Tibial nerve (tissue), 4 donors: ENCODE measurements around the gene DOC2B.

Source experiments
- EP300 ChIP-seq, 2 donors: sonication (generic); formaldehyde crosslinking; IDR thresholded peaks; one replicate each; pipeline ENCODE4 v1.6.1; 2017; ENCODE audit warnings: antibody characterized with exemption in 2 of 2, mild to moderate bottlenecking in 1 of 2
- POLR2A ChIP-seq, 2 donors: fragments of 450-650 bp; IDR thresholded peaks; one replicate each; pipeline ENCODE4 v1.6.1; 2017; ENCODE audit warnings: antibody characterized with exemption in 2 of 2, mild to moderate bottlenecking in 2 of 2, moderate library complexity in 2 of 2
- TF ChIP-seq, protein P1 (sequence below), 5 experiments: fragments of 200-600 bp in 3 of 5; fragments of 450-650 bp in 2 of 5; sonication (generic) in 3 of 5; IDR thresholded peaks; one replicate each; pipeline ENCODE4 v1.5.1; 2016 to 2019; ENCODE audit warnings: antibody characterized with exemption in 5 of 5, mild to moderate bottlenecking in 3 of 5, moderate library complexity in 2 of 5

DNA sequence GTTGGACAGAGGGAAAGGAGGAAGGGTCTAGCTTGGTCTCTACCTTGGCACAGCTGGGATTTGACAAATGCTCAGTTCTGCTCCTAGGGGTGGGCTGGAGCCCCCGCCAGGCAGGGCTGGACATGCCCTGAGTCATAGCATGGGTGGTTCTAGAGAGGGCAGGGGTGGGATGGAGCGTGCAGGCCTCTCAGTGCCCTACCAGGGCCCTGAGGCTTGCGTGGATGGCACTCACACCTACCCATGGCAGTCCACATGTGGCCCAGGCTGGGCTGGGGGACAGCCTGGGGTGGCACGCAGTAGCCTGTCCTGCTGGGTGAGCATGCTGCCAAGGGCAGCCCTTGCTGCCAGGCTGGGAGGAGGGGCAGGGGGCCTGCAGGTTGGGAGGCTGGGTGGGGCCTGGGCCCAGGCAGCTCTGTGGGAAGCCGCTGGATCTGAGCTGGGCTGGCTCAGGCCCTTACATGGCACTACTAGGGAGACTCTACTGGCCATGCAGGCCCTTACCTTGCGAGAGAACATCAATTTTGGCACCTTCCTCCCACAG, 11.2 kb downstream of the DOC2B start:
- TF ChIP-seq, protein P1, sequence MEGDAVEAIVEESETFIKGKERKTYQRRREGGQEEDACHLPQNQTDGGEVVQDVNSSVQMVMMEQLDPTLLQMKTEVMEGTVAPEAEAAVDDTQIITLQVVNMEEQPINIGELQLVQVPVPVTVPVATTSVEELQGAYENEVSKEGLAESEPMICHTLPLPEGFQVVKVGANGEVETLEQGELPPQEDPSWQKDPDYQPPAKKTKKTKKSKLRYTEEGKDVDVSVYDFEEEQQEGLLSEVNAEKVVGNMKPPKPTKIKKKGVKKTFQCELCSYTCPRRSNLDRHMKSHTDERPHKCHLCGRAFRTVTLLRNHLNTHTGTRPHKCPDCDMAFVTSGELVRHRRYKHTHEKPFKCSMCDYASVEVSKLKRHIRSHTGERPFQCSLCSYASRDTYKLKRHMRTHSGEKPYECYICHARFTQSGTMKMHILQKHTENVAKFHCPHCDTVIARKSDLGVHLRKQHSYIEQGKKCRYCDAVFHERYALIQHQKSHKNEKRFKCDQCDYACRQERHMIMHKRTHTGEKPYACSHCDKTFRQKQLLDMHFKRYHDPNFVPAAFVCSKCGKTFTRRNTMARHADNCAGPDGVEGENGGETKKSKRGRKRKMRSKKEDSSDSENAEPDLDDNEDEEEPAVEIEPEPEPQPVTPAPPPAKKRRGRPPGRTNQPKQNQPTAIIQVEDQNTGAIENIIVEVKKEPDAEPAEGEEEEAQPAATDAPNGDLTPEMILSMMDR (IDR thresholded peaks at IDR 0.05), result no peak
- TF ChIP-seq POLR2A (IDR thresholded peaks at IDR 0.05) (no peak), EP300 (IDR thresholded peaks at IDR 0.05) (no peak)
